ENCODE measurements around the gene FYN. TPM values are rescaled to one million over a fixed set of nuclear protein-coding genes. Genes with fewer than 3 reads are reported as not detected.

Gene FYN
- total RNA-seq, 1 experiment from 2014 or later: 18.5 TPM

DNA sequence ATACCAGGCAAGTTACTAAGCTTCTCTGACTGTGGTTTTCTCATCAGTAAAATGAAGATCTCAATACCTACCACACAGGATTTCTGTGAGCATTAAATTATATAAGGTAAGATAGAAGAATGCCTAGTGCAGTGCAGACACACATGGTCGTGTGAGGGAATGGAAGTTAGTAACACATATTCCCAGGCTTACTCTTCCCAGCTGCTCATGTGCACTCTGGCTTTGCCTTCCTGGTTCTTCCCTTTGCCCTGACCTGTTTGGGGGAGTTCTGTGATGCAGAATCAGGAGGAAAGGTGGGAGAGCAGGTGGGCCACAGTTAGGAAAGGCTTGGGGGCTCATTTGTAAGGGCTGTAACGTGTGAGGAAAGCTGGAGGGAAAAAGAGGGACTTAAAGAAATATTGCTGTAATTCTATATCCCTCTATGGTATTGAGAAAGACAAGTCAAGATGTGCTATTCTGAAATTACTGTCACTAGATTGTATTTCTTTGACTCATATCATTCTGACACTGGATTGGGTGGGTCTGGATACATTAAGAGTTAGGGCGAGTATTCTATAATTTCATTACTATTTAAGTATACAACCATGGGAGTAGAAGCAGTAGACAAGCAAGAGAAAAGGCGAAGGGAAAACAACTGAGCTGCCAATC, 47.7 kb downstream of the FYN start:
- Histone ChIP-seq H3K4me1 (ENCODE audit: control insufficient read depth in 1 of 2, insufficient read depth in 2 of 2, low read length in 2 of 2) (no peaks in the 10 kb centered on the region), H3K79me2 (ENCODE audit: insufficient read depth, low read length) (no peaks in the 10 kb centered on the region), H3K9ac (ENCODE audit: low read length) (no peak overlapping the region), H3K4me2 (ENCODE audit: low read length) (no peak overlapping the region), H3K36me3 (ENCODE audit: control insufficient read depth in 1 of 2, insufficient read depth in 2 of 2, low read length in 2 of 2) (no peaks in the 10 kb centered on the region), H3K27me3 (ENCODE audit: insufficient read depth, low read length) (no peaks in the 10 kb centered on the region), H4K20me1 (ENCODE audit: insufficient read depth) (no peaks in the 10 kb centered on the region), H3K4me3 (replicated peaks in 1 of 2; ENCODE audit: low read depth in 1 of 2, low read length in 2 of 2) (no peak overlapping the region), H3K9me2 (ENCODE audit: insufficient read depth) (no peaks in the 10 kb centered on the region), H2AFZ (ENCODE audit: low read depth, low read length, poor library complexity, severe bottlenecking) (no peak overlapping the region), H3K27ac (ENCODE audit: low read depth, low read length) (no peak overlapping the region), H3K9me3 (ENCODE audit: control insufficient read depth in 1 of 2, insufficient read depth in 1 of 2, low read depth in 1 of 2, low read length in 2 of 2) (no peaks in the 10 kb centered on the region)
- TF ChIP-seq FOSL1 (IDR thresholded peaks at IDR 0.05; ENCODE audit: low read depth): no peak
- RAD21 ChIA-PET (ENCODE audit: low non-redundant PET in 1 of 2, low total read pairs in 2 of 2, uncharacterized antibody in 2 of 2, unreplicated experiment in 2 of 2): no interaction called here
- BruUV-seq (replicated peaks): no TSS peak
- DNase-seq (ENCODE audit: low read depth, low spot score) (no peak), ATAC-seq (no peak)
- intact Hi-C loops (cut with micrococcal nuclease): no loop called here
- CTCF ChIA-PET: no interaction called here
- POLR2A ChIA-PET: no interaction called here

GRCh38 chr6:111824608-111825337, 48.5 kb downstream of the FYN start:
- TF ChIP-seq CEBPB (IDR thresholded peaks at IDR 0.05; ENCODE audit: low read depth) (no peak), JUND (IDR thresholded peaks at IDR 0.05) (no peak), POLR2A (IDR thresholded peaks at IDR 0.05; ENCODE audit: borderline replicate concordance, extremely low read depth, insufficient read depth, insufficient read length) (no peak), FOSL1 (IDR thresholded peaks at IDR 0.05; ENCODE audit: low read depth) (no peak), SRF (IDR thresholded peaks at IDR 0.05; ENCODE audit: low read depth) (no peak), TCF7L2 (IDR thresholded peaks at IDR 0.05; ENCODE audit: borderline replicate concordance, extremely low read depth, insufficient read depth, insufficient read length) (no peak), ELF1 (IDR thresholded peaks at IDR 0.05; ENCODE audit: borderline replicate concordance, low read depth) (no peak), EZH2phosphoT487 (IDR thresholded peaks at IDR 0.05; ENCODE audit: borderline replicate concordance) (no peak), ZFX (IDR thresholded peaks at IDR 0.05) (no peak), ZNF274 (IDR thresholded peaks at IDR 0.05; ENCODE audit: low read depth, low read length) (no peak)
- H4K20me1 ChIP-seq (ENCODE audit: insufficient read depth): no peaks in the 10 kb centered on the region
- H3K27me3 ChIP-seq (ENCODE audit: insufficient read depth, low read length): no peaks in the 10 kb centered on the region
- ChIA-PET RAD21 (ENCODE audit: low non-redundant PET in 1 of 2, low total read pairs in 2 of 2, uncharacterized antibody in 2 of 2, unreplicated experiment in 2 of 2) (no interaction called here), POLR2A (no interaction called here), CTCF (no interaction called here)
- no peak overlapping the region for H3K4me2 ChIP-seq (ENCODE audit: low read length)
- H2AFZ ChIP-seq (ENCODE audit: low read depth, low read length, poor library complexity, severe bottlenecking): no peak overlapping the region
- ATAC-seq (no peak), DNase-seq (ENCODE audit: low read depth, low spot score) (no peak)
- no peak overlapping the region for H3K4me3 ChIP-seq (replicated peaks in 1 of 2; ENCODE audit: low read depth in 1 of 2, low read length in 2 of 2)
- H3K9ac ChIP-seq (ENCODE audit: low read length): no peak overlapping the region
- H3K4me1 ChIP-seq (ENCODE audit: control insufficient read depth in 1 of 2, insufficient read depth in 2 of 2, low read length in 2 of 2): no peaks in the 10 kb centered on the region
- no peaks in the 10 kb centered on the region for H3K9me2 ChIP-seq (ENCODE audit: insufficient read depth)
- intact Hi-C loops (cut with micrococcal nuclease): no loop called here
- no peaks in the 10 kb centered on the region for H3K79me2 ChIP-seq (ENCODE audit: insufficient read depth, low read length)
- H3K27ac ChIP-seq (ENCODE audit: low read depth, low read length): no peak overlapping the region
- BruUV-seq (replicated peaks): no TSS peak
- no peaks in the 10 kb centered on the region for H3K9me3 ChIP-seq (ENCODE audit: control insufficient read depth in 1 of 2, insufficient read depth in 1 of 2, low read depth in 1 of 2, low read length in 2 of 2)
- no peaks in the 10 kb centered on the region for H3K36me3 ChIP-seq (ENCODE audit: control insufficient read depth in 1 of 2, insufficient read depth in 2 of 2, low read length in 2 of 2)
